ENCODE data around the gene CTSC. TPM values are rescaled to one million over a fixed set of nuclear protein-coding genes. Genes with fewer than 3 reads are reported as not detected.

CTSC gene
- total and polyA plus RNA-seq, 2 donors = 72.4 to 178 TPM

DNA sequence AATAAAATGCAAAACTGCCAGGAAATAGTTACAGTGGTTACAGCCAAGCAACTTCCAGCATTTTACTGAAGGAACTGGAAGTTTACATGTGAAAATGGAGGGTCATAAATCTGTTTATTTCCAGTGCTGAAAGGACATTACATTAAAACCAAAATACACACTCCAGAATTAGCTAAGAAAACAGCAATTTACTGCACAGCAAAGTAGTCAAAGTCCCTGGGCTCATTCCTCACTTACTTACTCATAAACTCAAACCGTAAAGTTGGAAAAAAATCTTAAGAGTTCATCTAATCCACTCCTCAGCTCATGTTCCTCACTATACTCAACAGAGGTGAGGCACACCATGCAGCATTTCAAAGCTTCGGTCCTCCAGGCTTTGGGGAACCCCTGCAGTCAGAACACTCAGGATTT, 17.4 kb downstream of the CTSC start:
- Histone ChIP-seq H3K4me3 (ENCODE audit: low read depth, low read length) (no peak overlapping the region), H3K4me1 (ENCODE audit: insufficient read depth) (no peaks in the 10 kb centered on the region), H3K36me3 (ENCODE audit: insufficient read depth) (no peaks in the 10 kb centered on the region), H3K27ac (ENCODE audit: low read depth) (no peak overlapping the region)
- 29% methylated on average over 2 of the region's 2 CpGs for WGBS
- peak; percentile 39 for DNase-seq (ENCODE audit: extremely low spot score)

DNA sequence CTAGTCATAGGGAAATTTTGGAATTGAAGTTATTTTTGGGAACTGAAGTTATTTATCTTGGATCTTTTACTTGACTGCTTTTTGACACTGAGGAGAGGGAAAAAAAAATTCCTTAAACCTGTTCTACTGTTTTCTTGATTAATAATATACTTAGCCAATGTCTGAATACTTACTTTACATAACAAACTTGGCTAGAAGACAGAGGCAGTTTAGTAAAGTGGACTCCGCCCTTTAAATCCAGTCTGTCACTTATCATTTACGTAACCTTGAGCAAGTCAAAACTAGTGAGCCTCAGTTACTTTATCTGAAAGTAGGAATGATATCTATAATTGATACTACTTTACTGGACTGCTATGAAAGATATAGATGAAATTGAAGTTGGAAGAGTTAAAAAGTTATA, 19.5 kb downstream of the CTSC start:
- Histone ChIP-seq H3K4me3 (ENCODE audit: low read depth, low read length) (no peak overlapping the region), H3K27ac (ENCODE audit: low read depth) (no peak overlapping the region), H3K36me3 (ENCODE audit: insufficient read depth) (no peaks in the 10 kb centered on the region), H3K4me1 (ENCODE audit: insufficient read depth) (no peaks in the 10 kb centered on the region)
- WGBS = 83% methylated on average over 2 of the region's 2 CpGs
- DNase-seq (ENCODE audit: extremely low spot score) = no peak

DNA sequence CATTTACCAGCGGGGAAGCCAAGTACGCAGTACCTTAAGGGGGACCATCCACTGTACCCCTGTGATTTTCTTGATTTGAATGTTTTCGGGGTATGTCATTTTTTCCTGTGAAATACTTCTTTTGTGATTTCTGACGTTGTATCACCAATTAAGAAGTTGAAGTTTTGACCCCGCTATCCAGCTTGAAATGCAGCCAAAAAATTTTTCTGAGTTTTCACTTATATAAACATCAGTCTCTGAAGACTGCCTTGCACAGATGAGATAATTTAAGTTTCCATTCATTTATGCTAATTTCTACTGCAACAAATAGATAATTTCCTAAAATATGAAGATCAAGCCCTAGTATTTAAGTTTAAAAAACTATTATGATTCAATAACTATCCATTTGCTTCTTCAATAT, 20.0 kb downstream of the CTSC start:
- Histone ChIP-seq H3K4me3 (ENCODE audit: low read depth, low read length) (no peak overlapping the region), H3K4me1 (ENCODE audit: insufficient read depth) (no peaks in the 10 kb centered on the region), H3K36me3 (ENCODE audit: insufficient read depth) (no peaks in the 10 kb centered on the region), H3K27ac (ENCODE audit: low read depth) (no peak overlapping the region)
- DNase-seq (ENCODE audit: extremely low spot score) = no peak
- WGBS = 73% methylated on average over 5 of the region's 5 CpGs

DNA sequence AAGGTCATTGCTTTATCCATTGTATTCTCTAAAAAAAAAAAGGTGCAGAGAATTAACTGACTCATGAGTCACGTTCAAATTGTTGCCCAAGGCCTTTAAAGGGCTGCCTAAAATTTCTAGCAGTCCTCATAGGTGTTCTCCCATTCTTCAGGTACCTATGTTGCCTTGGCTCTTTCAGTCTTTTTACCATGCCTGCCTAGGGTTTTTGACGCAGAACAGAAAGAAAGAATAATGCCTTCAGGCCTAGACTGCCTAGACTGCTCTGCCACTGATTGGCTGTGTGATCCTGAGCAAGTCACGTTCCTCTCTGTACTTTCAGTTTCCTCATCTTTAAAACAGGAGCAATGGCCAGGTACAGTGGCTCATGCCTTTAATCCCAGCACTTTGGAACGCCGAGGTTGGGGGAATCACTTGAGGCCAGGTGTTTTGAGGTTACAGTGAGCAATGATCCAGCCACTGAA, 21.5 kb downstream of the CTSC start:
- Histone ChIP-seq H3K27ac (ENCODE audit: low read depth) (no peak overlapping the region), H3K4me1 (ENCODE audit: insufficient read depth) (no peaks in the 10 kb centered on the region), H3K4me3 (ENCODE audit: low read depth, low read length) (no peak overlapping the region), H3K36me3 (ENCODE audit: insufficient read depth) (no peaks in the 10 kb centered on the region)
- 94% methylated on average over 5 of the region's 5 CpGs for WGBS
- DNase-seq (ENCODE audit: extremely low spot score) = no peak

DNA sequence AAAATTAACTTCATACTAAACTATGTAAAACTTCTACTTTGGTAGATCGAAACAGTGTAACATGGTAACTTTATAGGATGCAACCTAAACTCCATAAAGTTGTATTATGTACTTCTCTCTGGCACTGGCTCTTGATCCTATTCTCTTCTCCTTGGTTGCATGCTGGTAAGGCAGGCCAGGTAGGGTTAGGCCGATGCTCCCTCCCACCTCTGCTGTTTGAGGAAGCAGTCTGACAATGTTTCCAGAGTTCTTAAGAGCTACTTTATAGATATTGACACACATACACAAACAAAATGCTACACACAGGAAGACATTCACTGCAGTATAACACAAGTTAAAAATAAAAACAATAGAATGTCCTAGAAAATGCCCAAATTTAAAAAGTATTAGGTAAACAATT, 22.5 kb downstream of the CTSC start:
- no peaks in the 10 kb centered on the region for H3K36me3 ChIP-seq (ENCODE audit: insufficient read depth)
- H3K4me3 ChIP-seq (ENCODE audit: low read depth, low read length) = no peak overlapping the region
- 94% methylated on average over 2 of the region's 2 CpGs for WGBS
- no peak overlapping the region for H3K27ac ChIP-seq (ENCODE audit: low read depth)
- DNase-seq (ENCODE audit: extremely low spot score) = no peak
- no peaks in the 10 kb centered on the region for H3K4me1 ChIP-seq (ENCODE audit: insufficient read depth)

DNA sequence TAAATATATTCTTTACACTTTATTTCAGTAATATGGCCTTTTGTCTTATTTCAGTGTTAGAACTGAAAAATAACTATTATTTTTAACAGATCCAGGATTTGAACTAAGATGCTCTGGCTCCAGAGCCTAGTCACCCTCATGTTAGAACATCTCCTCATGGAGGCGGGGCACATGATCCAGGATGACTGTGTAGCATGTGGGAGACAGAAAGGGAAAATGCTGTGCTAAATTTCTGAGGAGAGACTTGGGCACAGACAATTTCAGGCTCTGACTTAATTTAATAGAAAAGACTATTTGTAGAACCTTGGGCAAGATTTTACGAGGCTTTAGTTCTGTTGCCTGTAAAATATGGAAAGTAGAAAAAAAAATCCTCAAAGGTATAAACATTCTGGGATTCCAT, 24.1 kb downstream of the CTSC start:
- WGBS = 66% methylated on average over 2 of the region's 2 CpGs
- Histone ChIP-seq H3K36me3 (ENCODE audit: insufficient read depth) (no peaks in the 10 kb centered on the region), H3K4me1 (ENCODE audit: insufficient read depth) (no peaks in the 10 kb centered on the region), H3K27ac (ENCODE audit: low read depth) (no peak overlapping the region), H3K4me3 (ENCODE audit: low read depth, low read length) (no peak overlapping the region)
- DNase-seq (ENCODE audit: extremely low spot score) = no peak

DNA sequence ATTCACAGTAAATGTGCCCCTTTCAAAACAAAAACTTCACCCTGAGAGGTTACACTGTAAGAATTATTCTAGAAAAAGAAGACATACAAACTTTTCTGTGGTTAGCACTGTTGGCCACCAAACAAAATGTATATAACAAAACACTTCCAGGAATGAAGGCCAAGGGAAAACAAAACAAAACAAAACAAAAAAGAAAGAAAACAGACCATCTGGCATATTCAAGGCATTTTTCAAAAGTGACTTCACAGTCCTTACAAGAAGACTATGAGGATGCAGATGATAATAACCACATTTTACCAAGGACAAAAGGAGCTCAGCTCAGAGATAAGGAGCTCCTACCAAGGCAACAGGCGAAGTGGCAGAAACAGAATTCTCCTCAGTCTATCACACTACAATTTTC, 24.9 kb downstream of the CTSC start:
- no peak for DNase-seq (ENCODE audit: extremely low spot score)
- H3K4me1 ChIP-seq (ENCODE audit: insufficient read depth) = no peaks in the 10 kb centered on the region
- WGBS = 48% methylated on average over 1 of the region's 1 CpG
- no peak overlapping the region for H3K27ac ChIP-seq (ENCODE audit: low read depth)
- H3K36me3 ChIP-seq (ENCODE audit: insufficient read depth) = no peaks in the 10 kb centered on the region
- H3K4me3 ChIP-seq (ENCODE audit: low read depth, low read length) = no peak overlapping the region

DNA sequence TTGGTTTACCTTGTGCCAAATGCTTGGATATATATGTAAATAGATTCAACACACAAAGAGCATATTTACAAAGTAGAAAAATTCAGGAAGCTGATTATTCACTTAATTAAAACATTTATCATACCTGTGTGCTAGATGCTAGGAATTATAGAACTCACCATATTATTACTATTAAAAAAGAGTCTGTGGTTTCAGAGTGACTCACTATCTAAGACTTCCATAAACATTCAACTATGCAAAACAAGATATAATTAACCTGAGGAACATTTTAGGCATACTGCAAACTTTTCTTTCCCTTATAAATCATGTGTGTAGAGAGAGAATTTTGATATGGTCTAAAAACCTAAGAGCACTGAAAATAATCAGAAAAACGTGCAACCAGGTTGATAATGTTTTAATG, 27.3 kb downstream of the CTSC start:
- no peak overlapping the region for H3K27ac ChIP-seq (ENCODE audit: low read depth)
- H3K4me1 ChIP-seq (ENCODE audit: insufficient read depth) = no peaks in the 10 kb centered on the region
- WGBS = 41% methylated on average over 1 of the region's 1 CpG
- no peak overlapping the region for H3K4me3 ChIP-seq (ENCODE audit: low read depth, low read length)
- peaks cover 1% of the 10 kb centered on the region for H3K36me3 ChIP-seq (ENCODE audit: insufficient read depth)
- no peak for DNase-seq (ENCODE audit: extremely low spot score)

DNA sequence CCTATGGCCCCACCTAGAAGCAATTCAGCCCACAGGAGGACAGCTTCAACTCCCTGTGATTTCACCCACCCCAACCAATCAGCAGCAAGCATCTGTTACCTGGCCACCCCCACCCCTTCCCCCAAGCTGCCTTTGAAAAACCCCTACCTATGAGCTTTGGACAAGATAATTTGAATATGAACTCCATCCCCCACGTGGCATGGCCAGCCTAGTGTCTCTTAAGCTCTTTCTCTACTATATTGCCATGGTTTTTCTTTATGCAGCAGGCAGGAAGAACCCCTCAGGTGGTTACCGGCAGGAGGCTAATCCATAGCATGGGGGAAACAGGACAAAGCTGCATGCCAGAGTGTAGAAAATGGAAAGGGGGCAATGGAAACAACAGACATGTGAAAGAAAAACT, 29.0 kb downstream of the CTSC start:
- Histone ChIP-seq H3K4me3 (ENCODE audit: low read depth, low read length) (no peak overlapping the region), H3K4me1 (ENCODE audit: insufficient read depth) (no peaks in the 10 kb centered on the region), H3K36me3 (ENCODE audit: insufficient read depth) (peaks cover 1% of the 10 kb centered on the region), H3K27ac (ENCODE audit: low read depth) (no peak overlapping the region)
- 68% methylated on average over 2 of the region's 2 CpGs for WGBS
- DNase-seq (ENCODE audit: extremely low spot score) = no peak

DNA sequence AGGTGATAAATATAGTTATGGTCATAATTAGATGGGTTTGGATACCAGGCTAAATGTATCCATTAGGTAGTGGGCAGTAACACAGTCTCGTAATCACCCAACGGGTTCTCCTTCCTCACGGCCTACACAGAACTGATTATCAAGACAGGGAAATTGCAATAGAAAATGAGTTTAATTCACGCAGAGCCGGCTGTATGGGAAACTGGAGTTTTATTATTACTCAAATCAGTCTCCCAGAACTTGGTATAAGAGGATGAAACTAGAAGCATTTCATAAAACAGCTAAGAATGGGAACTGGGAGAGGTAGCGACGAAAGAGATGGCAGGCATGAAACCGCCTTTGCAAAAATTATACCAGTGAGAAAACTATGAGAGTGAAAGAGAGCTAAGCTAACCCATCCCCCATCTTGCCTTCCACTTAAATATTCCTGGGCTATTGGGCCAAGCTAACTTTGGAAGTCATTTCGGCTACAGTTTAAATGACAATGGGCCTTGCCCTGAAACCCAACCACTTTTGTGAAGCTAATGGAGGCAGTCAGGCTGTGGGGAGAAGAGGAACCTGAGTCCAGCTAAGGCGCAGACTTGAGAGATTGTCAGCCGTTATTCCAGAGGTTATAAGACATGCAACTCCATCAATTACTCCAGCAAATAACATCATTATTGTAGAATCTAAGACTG, 29.6 kb downstream of the CTSC start:
- peaks cover 1% of the 10 kb centered on the region for H3K36me3 ChIP-seq (ENCODE audit: insufficient read depth)
- H3K4me3 ChIP-seq (ENCODE audit: low read depth, low read length) = no peak overlapping the region
- H3K27ac ChIP-seq (ENCODE audit: low read depth) = no peak overlapping the region
- no peaks in the 10 kb centered on the region for H3K4me1 ChIP-seq (ENCODE audit: insufficient read depth)
- no peak for DNase-seq (ENCODE audit: extremely low spot score)
- WGBS = 94% methylated on average over 11 of the region's 11 CpGs

DNA sequence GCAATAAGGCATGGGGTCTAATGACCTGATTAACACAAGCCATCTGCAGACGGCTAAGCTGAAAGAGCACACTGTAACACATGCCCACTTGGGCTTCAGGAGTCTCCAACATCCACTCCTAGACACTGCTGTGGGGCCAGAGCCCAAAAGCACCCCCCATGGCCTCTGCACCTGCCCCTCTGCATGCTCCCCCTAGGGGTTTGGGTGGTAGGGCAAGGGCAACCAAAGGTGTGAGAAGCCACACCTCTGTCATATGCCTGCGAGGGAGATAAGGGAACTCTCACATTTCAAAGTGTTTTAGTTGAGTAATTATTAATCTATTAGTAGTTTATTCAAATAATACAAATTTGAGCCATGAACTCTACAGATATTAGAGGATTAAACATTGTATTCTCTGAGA, 30.8 kb downstream of the CTSC start:
- Histone ChIP-seq H3K4me1 (ENCODE audit: insufficient read depth) (no peaks in the 10 kb centered on the region), H3K36me3 (ENCODE audit: insufficient read depth) (peaks cover 1% of the 10 kb centered on the region), H3K27ac (ENCODE audit: low read depth) (no peak overlapping the region), H3K4me3 (ENCODE audit: low read depth, low read length) (no peak overlapping the region)
- no peak for DNase-seq (ENCODE audit: extremely low spot score)
- WGBS = 97% methylated on average over 2 of the region's 2 CpGs

DNA sequence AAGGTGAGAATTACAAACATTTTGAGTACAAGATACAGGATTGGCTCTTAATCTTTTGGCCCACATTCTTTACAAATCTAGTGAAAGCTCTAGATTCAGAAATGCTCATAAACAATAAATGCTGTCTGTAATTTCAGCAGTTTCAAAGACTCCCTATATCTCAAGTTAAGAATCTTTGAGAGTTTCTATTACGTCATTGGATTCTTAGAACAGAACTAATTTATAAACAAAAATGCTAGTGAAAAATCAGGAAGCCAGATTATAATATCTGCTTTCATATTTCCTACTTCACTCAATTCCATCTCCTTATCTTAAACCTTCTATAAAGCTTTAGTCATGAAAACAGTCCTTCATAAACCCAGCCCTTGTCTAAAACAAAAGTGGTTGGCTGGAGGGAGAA, 32.1 kb downstream of the CTSC start:
- no peak overlapping the region for H3K4me3 ChIP-seq (ENCODE audit: low read depth, low read length)
- DNase-seq (ENCODE audit: extremely low spot score) = no peak
- no peak overlapping the region for H3K27ac ChIP-seq (ENCODE audit: low read depth)
- peaks cover 1% of the 10 kb centered on the region for H3K36me3 ChIP-seq (ENCODE audit: insufficient read depth)
- 59% methylated on average over 1 of the region's 1 CpG for WGBS
- no peaks in the 10 kb centered on the region for H3K4me1 ChIP-seq (ENCODE audit: insufficient read depth)

DNA sequence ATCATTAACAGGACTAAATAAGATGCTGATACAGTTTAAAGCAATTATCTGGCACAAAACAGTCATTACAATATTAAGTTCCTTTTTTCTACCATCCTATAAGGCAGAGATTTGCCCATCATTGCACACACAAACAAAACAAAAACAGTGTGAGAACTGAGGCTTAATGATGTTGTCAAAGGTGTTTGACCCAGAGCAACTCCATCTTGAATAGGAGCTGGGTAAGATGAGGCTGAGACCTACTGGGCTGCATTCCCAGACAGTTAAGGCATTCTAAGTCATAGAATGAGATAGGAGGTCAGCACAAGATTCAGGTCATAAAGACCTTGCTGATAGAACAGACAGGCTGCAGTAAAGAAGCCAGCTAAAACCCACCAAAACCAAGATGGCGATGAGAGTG, 33.2 kb downstream of the CTSC start:
- 100% methylated on average over 1 of the region's 1 CpG for WGBS
- no peak overlapping the region for H3K4me3 ChIP-seq (ENCODE audit: low read depth, low read length)
- H3K27ac ChIP-seq (ENCODE audit: low read depth) = no peak overlapping the region
- peaks cover 1% of the 10 kb centered on the region for H3K36me3 ChIP-seq (ENCODE audit: insufficient read depth)
- no peak for DNase-seq (ENCODE audit: extremely low spot score)
- H3K4me1 ChIP-seq (ENCODE audit: insufficient read depth) = no peaks in the 10 kb centered on the region

DNA sequence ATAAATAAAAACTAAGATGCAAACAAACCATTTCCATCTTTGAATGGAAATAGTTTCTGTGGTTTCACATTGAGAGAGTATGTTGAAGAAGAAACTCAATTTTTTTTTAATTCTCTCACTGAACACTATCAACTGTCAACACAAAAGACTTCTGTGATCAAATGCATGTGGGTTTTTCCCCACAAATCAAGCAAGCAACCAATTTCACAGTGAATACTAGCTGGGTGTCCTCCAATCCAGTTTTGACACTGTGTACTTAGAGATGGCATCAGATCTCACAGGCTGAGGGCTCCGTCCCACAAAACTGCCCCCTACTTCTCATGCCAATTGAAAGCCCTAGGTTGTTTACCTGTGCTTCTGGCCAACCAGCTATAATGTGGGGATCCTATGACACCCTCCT, 34.5 kb downstream of the CTSC start:
- H3K4me1 ChIP-seq (ENCODE audit: insufficient read depth) = no peaks in the 10 kb centered on the region
- H3K27ac ChIP-seq (ENCODE audit: low read depth) = no peak overlapping the region
- no peak overlapping the region for H3K4me3 ChIP-seq (ENCODE audit: low read depth, low read length)
- H3K36me3 ChIP-seq (ENCODE audit: insufficient read depth) = peaks cover 1% of the 10 kb centered on the region
- no peak for DNase-seq (ENCODE audit: extremely low spot score)
- WGBS = 90% methylated on average over 1 of the region's 1 CpG

All from urinary bladder (tissue), 4 donors.